NCI-H2029 treated with DMSO at 0.1 percent for 48 hours (cell line): ENCODE results near the gene COL18A1.

ENCODE experiments used
- DNase-seq: peaks from one replicate; lab custom pipeline; 2025; lab: John Stamatoyannopoulos, UW

The COL18A1 gene

DNA sequence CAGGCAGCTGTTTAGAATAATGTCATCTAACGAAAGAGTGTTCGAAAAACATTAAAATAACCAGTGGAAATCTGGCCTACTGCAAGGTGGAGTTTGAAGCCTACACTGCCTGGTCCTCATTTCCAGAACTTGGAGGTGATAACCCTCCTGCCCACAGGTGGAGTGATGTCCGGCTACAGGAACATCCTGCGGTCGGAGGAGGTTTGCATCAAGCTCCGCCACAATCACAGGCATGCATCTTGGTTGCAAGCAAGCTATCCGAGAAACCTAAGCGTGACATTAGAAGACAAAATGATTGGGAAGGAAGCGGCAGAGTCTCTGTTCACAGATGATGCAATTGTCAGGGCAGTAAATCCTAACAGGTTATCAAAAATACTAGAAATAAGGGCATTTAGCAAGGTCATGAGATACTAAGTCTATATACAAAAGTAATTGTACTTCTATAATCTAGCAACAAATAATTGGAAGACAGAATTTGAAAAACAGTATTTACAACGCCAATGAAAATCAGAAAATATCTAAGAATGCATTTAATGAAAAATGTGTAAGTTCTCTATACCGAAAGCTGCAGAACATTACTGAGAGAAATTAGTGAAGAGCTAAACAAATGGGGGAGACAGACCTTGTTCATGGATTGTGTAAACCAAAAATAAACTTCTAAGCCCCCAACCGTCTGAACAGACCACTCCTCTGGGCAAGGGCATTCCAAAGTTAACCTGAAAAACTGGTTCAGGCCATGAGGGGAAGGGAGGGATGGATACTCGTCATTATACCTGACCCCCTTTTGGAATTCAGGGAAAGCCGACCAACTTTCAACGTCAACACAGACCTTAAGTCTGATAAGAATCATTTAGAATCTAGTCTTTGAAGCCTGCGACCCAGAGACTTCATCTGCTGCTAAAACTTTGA is 141.9 kb downstream of the COL18A1 start:
- no peak for DNase-seq

DNA sequence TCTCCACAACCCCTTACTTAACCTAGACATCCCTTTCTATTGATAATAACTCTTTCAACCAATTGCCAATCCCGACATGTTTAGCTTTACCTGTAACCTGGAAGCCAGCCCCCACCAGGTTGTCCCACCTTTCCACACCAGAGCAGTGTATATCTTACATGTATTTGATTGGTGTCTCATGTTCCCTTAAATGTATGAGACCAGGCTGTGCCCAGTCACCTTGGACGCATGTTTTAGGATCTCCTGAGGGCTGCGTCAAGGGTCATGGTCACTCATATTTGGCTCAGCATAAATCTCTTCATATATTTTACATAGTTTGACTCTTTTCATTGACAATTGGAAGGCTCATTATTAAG is 142.6 kb downstream of the COL18A1 start:
- no peak for DNase-seq

GRCh38 chr21:45548711-45549491 is 143.9 kb downstream of the COL18A1 start:
- no peak for DNase-seq

DNA sequence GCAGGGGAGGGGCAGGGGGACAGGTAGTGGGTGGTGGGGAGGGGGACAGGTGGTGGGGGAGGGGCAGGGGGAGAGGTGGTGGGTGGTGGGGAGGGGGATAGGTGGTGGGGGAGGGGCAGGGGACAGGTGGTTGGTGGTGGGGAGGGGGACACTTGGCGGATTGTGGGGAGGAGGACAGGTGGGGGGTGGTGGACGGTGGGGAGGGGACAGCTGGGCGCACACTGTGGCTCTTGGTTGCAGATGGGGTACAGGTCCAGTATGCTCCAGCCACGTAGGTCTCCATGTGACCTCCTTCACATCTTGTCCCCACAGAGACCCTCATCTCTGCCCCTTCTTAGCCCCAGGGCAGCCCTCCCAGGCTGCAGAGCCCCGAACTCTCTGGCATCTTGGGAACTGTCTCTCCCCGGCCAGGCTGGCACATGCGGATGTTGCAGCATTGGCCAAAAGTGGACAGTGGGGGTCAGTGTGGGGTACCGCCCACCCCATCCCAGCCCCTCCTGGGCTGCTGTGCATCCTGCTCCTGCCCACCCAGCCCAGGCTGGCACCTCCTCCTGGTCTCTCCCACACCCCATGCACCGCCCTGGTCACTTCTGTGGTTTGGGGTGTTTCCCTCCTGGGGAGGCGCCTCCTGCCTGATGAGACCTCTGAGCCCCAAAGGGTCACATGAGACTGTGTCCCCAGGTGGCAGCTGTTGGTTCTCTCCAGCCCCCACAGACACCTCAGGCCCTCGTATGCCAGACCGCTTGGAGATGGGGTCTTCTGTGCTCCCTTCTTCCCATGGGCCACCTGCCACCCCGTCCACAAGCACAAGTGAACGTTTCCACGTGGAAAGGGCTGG is 144.9 kb downstream of the COL18A1 start:
- DNase-seq: no peak

DNA sequence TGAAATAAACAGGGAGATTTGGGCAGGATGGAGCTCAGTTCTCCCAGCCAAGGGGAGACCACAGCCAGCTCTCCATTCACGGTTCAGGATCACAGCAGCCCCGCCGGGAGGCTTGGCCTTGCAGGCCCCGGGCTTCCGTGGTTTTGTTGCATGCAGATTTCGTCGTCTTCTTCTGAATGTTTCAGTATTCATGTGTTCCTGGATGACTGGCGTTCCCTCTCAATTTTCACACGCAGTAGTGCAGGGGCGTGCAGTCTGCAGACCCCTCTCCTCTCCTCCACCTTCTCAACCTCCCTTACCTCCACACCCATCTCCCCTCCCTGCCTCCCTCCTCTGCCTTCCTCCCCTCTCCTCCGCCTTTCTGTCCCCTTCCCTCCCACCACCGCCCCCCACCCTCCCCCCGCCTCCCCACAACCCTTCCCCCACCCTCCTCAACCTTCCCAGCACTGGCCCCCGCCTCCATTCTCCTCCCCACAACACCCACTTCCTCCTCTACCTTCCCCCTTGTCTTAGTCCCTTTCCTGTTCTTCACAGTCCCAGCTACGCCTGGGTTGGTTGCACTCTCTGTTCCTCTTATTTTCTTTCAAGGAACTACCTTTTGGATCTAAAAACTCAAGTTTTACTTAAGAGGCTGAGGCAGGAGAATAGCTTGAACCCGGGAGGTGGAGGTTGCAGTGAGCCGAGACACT is 145.7 kb downstream of the COL18A1 start:
- no peak for DNase-seq

GRCh38 chr21:45551316-45551715 is 146.4 kb downstream of the COL18A1 start:
- DNase-seq: no peak

DNA sequence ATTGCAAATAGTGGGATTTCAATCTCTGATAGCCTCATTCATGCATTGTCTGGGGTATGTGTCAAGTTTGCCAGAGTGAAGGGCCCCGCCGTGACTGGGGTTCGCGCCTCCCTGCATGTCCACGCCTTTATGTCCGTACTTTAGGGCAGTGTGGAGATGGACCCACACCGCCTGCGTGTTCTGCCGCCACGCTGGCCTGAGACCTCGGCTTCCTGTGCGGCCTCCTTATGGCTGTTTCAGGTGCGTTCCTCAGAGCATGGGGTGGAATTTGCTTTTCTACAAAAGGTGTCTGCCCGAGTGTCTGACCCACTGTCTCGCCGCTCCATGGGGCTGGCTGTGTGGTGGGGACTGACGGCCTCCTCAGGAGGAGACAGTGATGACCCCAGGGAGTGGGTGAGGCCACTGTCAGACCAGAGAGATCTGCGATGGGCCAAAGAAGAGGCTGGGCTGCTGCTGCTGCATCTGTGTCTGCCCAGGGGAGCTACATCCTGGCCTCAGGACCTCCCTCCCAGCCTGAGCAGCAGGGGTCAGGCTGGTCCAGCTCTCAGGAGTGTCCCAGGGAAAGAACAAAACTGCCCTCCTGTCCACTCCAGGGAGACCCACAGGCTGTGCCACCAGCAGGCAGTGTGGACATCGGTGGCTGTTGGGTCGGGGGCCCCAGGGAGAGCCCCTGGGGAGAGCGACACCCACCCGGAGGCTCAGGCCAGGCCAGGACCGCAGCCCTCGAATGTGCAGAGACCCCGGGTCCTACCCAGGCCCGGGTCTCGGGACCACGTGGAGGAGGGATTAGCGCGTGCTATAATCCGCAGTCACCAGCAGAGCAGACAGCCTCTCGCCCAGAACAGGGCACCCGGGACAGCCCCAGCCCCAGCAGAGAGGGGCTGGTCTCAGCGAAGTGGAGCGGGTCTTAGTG is 147.1 kb downstream of the COL18A1 start:
- DNase-seq: no peak

- no peak for DNase-seq
Observed at GRCh38 chr21:45552696-45553391, 147.9 kb downstream of the COL18A1 start.

GRCh38 chr21:45554477-45555175 is 149.7 kb downstream of the COL18A1 start:
- no peak for DNase-seq

GRCh38 chr21:45555251-45555556 is 150.2 kb downstream of the COL18A1 start:
- no peak for DNase-seq

DNA sequence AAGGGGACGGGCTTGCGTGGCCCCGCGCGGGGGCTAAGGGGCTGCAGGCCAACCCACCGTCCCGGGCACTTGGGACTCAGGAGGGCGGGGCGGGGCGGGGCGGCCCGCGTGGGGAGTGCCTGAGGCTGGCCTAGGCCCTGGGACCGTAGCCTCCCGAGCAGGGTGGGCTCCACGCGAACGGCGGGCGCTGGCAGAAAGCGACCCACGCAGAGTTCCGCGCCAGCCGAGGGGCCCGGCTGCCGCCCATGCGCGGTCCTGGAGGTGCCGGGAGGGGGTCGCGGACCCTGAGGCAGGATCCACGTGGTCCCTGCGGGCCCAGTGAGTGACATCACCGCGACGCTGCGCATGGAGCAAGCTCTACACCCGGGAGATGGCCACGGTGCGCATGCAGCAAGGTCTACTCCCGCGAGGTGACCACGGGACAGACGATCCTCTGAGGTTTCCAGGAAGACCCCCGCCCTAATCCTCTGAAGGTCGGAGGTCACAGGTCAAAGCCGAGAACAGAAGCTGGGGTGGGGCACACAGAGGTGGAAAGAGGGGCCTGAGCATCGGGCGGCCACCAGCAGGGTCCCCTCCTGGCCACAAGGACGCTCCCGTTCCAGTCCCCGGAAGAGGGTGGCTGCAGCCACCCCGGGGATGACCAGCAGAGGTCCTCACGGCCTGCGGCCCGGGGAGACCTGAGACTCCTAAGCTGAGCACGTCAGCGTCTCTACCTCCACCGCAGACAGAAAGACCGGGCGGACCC is 150.8 kb downstream of the COL18A1 start:
- no peak for DNase-seq

- no peak for DNase-seq
Observed at GRCh38 chr21:45556302-45556644, 151.3 kb downstream of the COL18A1 start.

GRCh38 chr21:45556645-45557615 is 152.0 kb downstream of the COL18A1 start:
- no peak for DNase-seq

DNA sequence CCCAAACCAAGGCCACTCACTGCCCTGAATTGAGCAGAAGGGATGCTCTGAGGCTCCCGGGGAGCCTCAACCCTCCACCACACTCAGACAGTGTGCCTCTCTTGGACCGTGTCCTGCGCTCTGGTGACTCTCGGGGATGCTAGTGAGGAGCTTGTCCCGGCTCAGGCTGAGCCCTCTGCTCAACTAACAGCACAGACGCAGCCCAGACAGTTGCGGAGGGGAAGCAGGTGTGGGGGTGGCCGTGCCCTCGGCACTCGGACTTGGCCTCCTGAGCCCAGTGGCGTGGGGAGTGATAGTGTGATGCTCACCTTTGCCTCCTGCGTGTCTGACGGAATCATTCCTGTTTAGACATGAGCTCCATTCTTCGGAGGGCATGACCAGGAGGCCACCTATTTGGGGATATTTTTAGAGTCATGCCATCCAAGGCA is 152.7 kb downstream of the COL18A1 start:
- no peak for DNase-seq

DNA sequence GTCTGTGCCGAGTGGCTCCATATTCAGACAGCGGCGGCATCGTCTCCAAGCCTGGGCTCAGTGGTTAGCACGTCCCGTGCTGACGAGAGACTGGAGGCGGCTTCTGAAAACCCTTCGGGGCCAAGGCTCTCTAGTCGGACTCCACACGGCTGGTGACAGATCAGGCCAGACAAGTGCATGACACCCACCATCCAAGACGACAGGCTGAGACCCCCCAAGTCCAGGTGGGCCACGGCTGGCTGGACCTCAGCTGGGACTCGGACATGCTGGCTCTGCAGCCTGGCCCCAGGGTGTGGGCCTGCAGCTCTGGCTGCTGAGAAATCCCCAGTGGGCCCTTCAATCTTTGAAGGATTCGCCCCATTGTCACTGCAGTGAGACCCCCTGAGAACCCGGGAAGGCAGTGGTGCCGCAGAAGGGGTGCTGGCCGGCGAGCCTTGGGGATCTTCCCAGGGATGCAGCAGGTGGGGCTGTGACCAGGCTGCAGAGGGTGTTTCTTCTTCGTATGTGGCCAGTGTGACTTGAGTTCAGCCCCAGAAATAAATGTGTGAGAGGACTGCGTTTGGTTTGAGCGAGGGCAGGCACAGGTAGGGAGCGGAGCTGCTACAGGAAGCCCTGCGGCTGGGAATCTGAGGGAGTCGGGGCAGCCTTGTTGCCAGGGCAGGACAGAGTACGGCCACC is 153.2 kb downstream of the COL18A1 start:
- DNase-seq: no peak

GRCh38 chr21:45559216-45560105 is 154.5 kb downstream of the COL18A1 start:
- DNase-seq: no peak
